GM10266 (cell line): ENCODE results near the gene ALKAL2.
A peak's percentile ranks its signal among the peaks of the same experiment; 100 is the strongest.
"Not testable (repeated sequence)": the region's sequence is repeated elsewhere in the genome, so short reads cannot be mapped to it uniquely, and the experiment has no call there.

Experiments
- DNase-seq: peaks from one replicate; pipeline ENCODE4 v3.0.0; 2012; ENCODE audit errors: extremely low spot score
- TF ChIP-seq, protein P1 (sequence below): IDR thresholded peaks from 2 replicates; pipeline ENCODE4 v1.5.1; 2012; ENCODE audit warnings: mild to moderate bottlenecking, low read depth; ENCODE audit not compliant: control insufficient read depth, insufficient read depth; ENCODE audit errors: missing control alignments

Gene ALKAL2

DNA sequence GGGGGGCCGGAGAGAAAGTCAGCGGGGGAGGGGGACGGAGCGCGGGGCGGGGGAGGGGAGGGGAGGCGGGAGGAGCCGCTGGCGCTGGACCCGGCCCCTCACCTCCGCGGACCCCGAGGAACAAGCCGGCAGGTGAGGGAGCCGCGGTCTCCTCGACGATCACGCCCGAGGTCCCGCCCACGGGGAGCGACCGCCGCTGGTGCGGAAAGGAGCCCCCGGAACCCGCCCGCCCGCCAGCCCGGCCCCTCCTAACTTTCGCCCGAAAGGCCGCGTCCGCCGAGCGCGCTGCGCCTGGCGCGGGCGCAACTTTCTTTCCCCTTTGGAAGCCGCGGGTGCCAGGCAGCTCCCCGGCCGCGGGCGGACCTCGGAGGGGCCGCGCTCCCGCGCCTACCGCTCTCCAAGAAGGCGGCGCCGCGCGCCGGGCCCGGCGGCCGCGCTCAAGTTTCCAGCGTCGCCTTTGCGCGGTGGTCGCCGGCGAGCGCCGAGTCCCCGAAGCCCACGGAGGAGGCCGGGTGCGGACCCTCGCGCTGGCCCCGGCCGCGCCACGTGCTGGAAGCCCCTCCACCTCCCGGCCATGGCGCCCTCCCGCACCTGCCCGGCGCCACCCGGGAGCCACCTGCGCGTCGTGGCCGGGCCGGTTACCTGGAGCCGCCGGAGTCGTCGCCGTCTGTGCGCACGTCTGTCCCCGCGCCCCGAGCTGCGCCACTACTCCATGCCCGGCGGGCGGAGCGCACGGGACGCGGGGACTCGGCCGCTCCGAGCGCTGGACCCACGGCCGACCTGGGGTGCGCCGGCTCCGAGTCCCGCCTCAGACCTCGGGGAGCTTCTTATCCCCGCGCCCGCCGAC, at the start of gene ALKAL2:
Gene ALKAL2, minus strand, starts transcription at position 181 of the 847 bp plus-strand sequence. CDS start 256 bp downstream, outside the sequence.
- TF ChIP-seq, protein P1, sequence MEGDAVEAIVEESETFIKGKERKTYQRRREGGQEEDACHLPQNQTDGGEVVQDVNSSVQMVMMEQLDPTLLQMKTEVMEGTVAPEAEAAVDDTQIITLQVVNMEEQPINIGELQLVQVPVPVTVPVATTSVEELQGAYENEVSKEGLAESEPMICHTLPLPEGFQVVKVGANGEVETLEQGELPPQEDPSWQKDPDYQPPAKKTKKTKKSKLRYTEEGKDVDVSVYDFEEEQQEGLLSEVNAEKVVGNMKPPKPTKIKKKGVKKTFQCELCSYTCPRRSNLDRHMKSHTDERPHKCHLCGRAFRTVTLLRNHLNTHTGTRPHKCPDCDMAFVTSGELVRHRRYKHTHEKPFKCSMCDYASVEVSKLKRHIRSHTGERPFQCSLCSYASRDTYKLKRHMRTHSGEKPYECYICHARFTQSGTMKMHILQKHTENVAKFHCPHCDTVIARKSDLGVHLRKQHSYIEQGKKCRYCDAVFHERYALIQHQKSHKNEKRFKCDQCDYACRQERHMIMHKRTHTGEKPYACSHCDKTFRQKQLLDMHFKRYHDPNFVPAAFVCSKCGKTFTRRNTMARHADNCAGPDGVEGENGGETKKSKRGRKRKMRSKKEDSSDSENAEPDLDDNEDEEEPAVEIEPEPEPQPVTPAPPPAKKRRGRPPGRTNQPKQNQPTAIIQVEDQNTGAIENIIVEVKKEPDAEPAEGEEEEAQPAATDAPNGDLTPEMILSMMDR = no peak
- DNase-seq = peak; percentile 61

DNA sequence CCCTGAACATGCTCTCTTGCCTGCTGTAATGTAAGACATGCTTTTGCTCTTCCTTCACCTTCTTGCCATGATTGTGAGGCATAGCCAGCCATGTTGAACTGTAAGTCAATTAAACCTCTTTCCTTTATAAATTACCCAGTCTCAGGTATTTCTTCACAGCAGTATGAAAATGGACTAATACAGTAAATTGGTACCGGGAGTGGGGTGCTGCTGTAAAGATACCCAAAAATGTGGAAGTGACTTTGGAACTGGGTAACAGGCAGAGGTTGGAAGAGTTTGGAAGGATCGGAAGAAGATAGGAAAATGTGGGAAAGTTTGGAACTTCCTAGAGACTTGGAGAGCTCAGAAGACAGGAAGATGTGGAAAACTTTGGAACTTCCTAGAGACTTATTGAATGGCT, 49.1 kb upstream of the ALKAL2 start:
- DNase-seq = not testable (repeated sequence)

DNA sequence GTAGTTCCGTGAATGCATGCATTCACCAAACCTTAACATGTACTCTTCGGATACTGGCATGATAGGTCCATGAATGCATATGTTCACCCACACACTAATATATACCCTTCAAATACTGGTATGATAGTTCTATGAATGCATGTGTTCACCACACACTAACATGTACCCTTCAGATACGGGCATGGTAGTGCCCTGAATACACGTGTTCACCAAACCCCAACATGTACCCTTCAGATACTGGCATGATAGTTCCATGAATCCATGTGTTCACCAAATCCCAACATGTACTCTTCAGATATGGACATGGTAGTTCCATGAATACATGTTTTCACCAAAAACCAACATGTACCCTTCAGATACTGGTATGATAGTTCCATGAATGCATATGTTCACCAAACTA, 48.5 kb upstream of the ALKAL2 start:
- no peak for DNase-seq

GRCh38 chr2:332592-332991, 44.7 kb upstream of the ALKAL2 start:
- no peak for DNase-seq
- TF ChIP-seq, protein P1 = no peak

More for the DNA sequence above, 48.5 kb upstream of the ALKAL2 start:
- TF ChIP-seq, protein P1 = no peak

- DNase-seq = no peak
- TF ChIP-seq, protein P1 = no peak
Measured at GRCh38 chr2:328761-329160, 40.9 kb upstream of the ALKAL2 start.

DNA sequence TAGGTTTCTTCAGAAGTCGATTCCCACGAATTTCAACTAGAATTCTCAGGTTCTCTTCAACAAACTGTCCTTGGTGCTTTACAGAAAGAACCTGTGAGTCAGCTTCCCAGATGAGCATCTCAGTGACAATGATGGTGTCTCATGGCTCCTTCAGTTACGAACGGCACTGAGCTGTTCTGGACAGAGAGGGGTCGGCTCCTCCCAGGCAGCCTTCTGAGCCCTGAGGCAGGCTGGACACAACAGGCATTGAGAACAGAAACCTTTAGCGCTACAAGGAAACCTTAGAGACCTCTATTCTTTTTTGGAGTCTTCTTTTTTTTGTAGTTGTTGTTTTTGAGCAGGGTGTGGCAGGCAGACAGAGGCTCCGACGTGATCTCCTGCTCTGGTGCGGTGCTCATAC, 35.1 kb upstream of the ALKAL2 start:
- TF ChIP-seq, protein P1 = no peak

DNA sequence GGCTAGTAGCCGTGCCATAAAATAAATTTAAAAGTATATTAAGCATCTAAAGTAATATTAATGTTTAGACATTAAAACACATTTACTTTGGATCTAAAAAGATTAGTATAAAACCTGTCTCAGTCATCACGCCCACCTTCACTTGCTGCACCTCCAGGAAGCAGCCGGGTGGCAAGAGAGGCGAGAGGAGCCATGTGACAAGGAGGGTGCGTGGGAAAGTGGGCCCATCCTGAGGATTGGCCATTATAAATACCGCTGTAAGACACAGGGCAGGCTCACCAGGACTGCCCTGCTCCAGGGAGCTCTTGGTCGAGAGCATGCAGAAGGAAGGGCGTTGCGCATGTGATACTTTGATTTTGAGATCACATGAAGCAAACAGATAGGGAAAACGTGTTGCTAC, 34.4 kb upstream of the ALKAL2 start:
- no peak for DNase-seq
- TF ChIP-seq, protein P1 = no peak

More for the DNA sequence above, 35.1 kb upstream of the ALKAL2 start:
- no peak for DNase-seq

- DNase-seq = no peak
- TF ChIP-seq, protein P1 = no peak
Measured at GRCh38 chr2:320561-320960, 32.7 kb upstream of the ALKAL2 start.
